Transverse colon (tissue), 3 donors: ENCODE measurements around the gene ADAM22.

Source experiments
- EP300 ChIP-seq: sonication (generic); formaldehyde crosslinking; IDR thresholded peaks from one replicate; pipeline ENCODE4 v1.6.1; 2017; ENCODE audit warnings: antibody characterized with exemption, low read depth
- POLR2A ChIP-seq: fragments of 450-650 bp; IDR thresholded peaks from one replicate; pipeline ENCODE4 v1.6.1; 2016; ENCODE audit warnings: antibody characterized with exemption, mild to moderate bottlenecking, moderate library complexity
- TF ChIP-seq, protein P1 (sequence below), 5 experiments: fragments of 200-600 bp in 3 of 5; fragments of 450-650 bp in 2 of 5; sonication (generic) in 3 of 5; IDR thresholded peaks; 1 replicate in 2 of 5; 2 replicates in 3 of 5; pipeline ENCODE4 v1.5.1; 2016 to 2017; ENCODE audit warnings: antibody characterized with exemption in 5 of 5, inconsistent platforms in 3 of 5, mild to moderate bottlenecking in 2 of 5, moderate library complexity in 1 of 5

DNA sequence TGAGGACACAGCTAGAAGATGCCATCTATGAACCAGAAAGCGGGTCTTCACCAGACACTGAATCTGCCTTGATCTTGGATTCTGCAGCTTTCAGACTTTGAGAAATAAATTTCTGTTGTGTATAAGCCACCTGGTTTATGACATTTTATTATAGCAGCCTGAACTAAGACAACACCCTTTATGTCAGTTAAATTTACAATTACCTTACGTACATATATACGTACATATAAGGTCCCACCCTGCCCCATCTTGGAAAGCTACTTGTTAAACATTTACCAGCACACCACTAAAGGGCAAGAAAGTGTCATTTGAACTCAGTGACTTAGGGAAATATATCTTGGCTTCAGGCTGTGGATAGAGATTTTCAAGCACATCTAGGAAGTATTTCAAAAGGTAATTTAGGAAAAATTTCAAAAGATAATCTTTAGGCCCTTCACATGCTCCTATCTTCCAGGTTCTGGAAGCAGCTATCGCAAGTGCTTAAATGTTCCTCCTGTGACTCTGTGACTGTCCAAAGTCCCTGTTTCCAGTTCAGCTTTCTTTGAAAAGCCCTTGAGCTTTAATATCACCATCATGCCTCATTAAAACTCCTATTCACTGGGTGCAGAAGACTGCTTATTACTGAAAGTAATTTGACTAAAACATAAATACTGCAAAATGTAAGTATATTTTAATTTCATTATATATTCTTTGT, 295.4 kb downstream of the ADAM22 start:
- TF ChIP-seq POLR2A (no peak), EP300 (peak; percentile 31)
- TF ChIP-seq, protein P1, sequence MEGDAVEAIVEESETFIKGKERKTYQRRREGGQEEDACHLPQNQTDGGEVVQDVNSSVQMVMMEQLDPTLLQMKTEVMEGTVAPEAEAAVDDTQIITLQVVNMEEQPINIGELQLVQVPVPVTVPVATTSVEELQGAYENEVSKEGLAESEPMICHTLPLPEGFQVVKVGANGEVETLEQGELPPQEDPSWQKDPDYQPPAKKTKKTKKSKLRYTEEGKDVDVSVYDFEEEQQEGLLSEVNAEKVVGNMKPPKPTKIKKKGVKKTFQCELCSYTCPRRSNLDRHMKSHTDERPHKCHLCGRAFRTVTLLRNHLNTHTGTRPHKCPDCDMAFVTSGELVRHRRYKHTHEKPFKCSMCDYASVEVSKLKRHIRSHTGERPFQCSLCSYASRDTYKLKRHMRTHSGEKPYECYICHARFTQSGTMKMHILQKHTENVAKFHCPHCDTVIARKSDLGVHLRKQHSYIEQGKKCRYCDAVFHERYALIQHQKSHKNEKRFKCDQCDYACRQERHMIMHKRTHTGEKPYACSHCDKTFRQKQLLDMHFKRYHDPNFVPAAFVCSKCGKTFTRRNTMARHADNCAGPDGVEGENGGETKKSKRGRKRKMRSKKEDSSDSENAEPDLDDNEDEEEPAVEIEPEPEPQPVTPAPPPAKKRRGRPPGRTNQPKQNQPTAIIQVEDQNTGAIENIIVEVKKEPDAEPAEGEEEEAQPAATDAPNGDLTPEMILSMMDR (IDR thresholded peaks at IDR 0.05): no peak
